Keratinocyte (primary cell): ENCODE measurements around the gene SIGMAR1. TPM values are rescaled to one million over a fixed set of nuclear protein-coding genes. Genes with fewer than 3 reads are reported as not detected.

Experiments used
- DNase-seq: peaks from one replicate; pipeline ENCODE4 v3.0.0-alpha.2; 2011; ENCODE audit warnings: low read depth, missing footprints, low spot score
- FAIRE-seq: peaks from 2 replicates; lab custom pipeline; 2011; peaks lifted over from hg19 to GRCh38; lab: Jason Lieb, UNC
- H2AFZ ChIP-seq: 2 replicates; pipeline ENCODE4 v1.6.0; 2012; ENCODE audit warnings: low read length, control low read depth, inconsistent platforms; ENCODE audit not compliant: control insufficient read depth
- H3K27ac ChIP-seq: 2 replicates; pipeline ENCODE4 v1.5.1; 2011; ENCODE audit warnings: low read length; ENCODE audit not compliant: control insufficient read depth, insufficient read depth
- H3K27me3 ChIP-seq: 3 replicates; pipeline ENCODE4 v1.6.0; 2011; ENCODE audit warnings: low read length; ENCODE audit not compliant: control insufficient read depth, insufficient read depth; ENCODE audit errors: extremely low read depth
- H3K36me3 ChIP-seq, 2 experiments: 2 replicates in 1 of 2; 3 replicates in 1 of 2; pipeline ENCODE4 v1.5.1; 2011; ENCODE audit warnings: low read length in 2 of 2, mild to moderate bottlenecking in 1 of 2; ENCODE audit not compliant: control insufficient read depth in 2 of 2, insufficient read depth in 2 of 2; ENCODE audit errors: extremely low read depth in 1 of 2
- H3K4me1 ChIP-seq: 3 replicates; pipeline ENCODE4 v1.5.1; 2011; ENCODE audit warnings: low read length; ENCODE audit not compliant: control insufficient read depth, insufficient read depth; ENCODE audit errors: extremely low read depth
- H3K4me2 ChIP-seq: 3 replicates; pipeline ENCODE4 v1.6.0; 2011; ENCODE audit warnings: low read depth, low read length; ENCODE audit not compliant: control insufficient read depth, insufficient read depth; ENCODE audit errors: extremely low read depth
- H3K4me3 ChIP-seq, 3 experiments: fragments of 200-600 bp in 1 of 3; sonication (generic) in 1 of 3; 2 replicates in 2 of 3; 3 replicates in 1 of 3; pipeline ENCODE4 v1.5.1; 2011 to 2016; ENCODE audit warnings: low read length in 3 of 3, mild to moderate bottlenecking in 3 of 3, control low read depth in 2 of 3, inconsistent platforms in 1 of 3, low read depth in 1 of 3, mixed read lengths in 1 of 3, mixed run types in 1 of 3, moderate library complexity in 1 of 3; ENCODE audit not compliant: control insufficient read depth in 2 of 3, insufficient read depth in 2 of 3; ENCODE audit errors: extremely low read depth in 1 of 3
- H3K79me2 ChIP-seq: 2 replicates; pipeline ENCODE4 v1.6.0; 2012; ENCODE audit warnings: low read length; ENCODE audit not compliant: control insufficient read depth, insufficient read depth
- H3K9ac ChIP-seq: 3 replicates; pipeline ENCODE4 v1.6.0; 2011; ENCODE audit warnings: low read length; ENCODE audit not compliant: control insufficient read depth, insufficient read depth; ENCODE audit errors: extremely low read depth
- H3K9me1 ChIP-seq: 3 replicates; pipeline ENCODE4 v1.6.0; 2011; ENCODE audit warnings: low read length; ENCODE audit not compliant: control insufficient read depth, insufficient read depth; ENCODE audit errors: extremely low read depth
- H3K9me3 ChIP-seq: 2 replicates; pipeline ENCODE4 v1.5.1; 2012; ENCODE audit warnings: low read depth, low read length; ENCODE audit not compliant: control insufficient read depth
- H4K20me1 ChIP-seq: 3 replicates; pipeline ENCODE4 v1.6.0; 2011; ENCODE audit warnings: low read length; ENCODE audit not compliant: control insufficient read depth, insufficient read depth; ENCODE audit errors: extremely low read depth
- CTCF ChIP-seq, 3 experiments: IDR thresholded peaks in 1 of 3; conservative IDR thresholded peaks in 1 of 3; optimal IDR thresholded peaks in 1 of 3; 2 replicates in 2 of 3; 3 replicates in 1 of 3; pipeline versions ENCODE3 to v1.5.1; 2011; ENCODE audit warnings: low read length in 3 of 3, mild to moderate bottlenecking in 3 of 3, moderate library complexity in 2 of 3, control low read depth in 1 of 3, inconsistent platforms in 1 of 3; ENCODE audit not compliant: insufficient read depth in 2 of 3; ENCODE audit errors: extremely low read depth in 1 of 3
- EZH2 ChIP-seq: IDR thresholded peaks from one replicate; pipeline ENCODE4 v1.6.1; 2012; ENCODE audit warnings: inconsistent platforms, mild to moderate bottlenecking, low read length, moderate library complexity
- dilution Hi-C: fragments of 300-500 bp; cut with MboI; formaldehyde crosslinking; loops from one replicate; pipeline ENCODE4 v1.7.0; 2020; ENCODE audit warnings: low sequenced_read_pairs; ENCODE audit not compliant: extremely low pct_ligation_motif_present
- polyA plus RNA-seq, 5 experiments: library from polyadenylated mRNA; depleted of rRNA in 3 of 5; stranded (reverse) in 3 of 5; stranded (forward) in 1 of 5; unstranded in 1 of 5; fragments of >200 nt; gene quantifications; 1 replicate in 1 of 5; 2 replicates in 3 of 5; 3 replicates in 1 of 5; pipeline versions ENCODE4 v1.2.1 to v1.2.3, GENCODE V29; 2011 to 2012; ENCODE audit warnings: missing spikeins in 2 of 5, low read depth in 1 of 5, low replicate concordance in 1 of 5

Gene SIGMAR1
- polyA plus RNA-seq, 1 donor (not counting 4 experiments of a cell fraction or from before 2014, with no cell fraction given) = 74.9 TPM

- no peaks in the 10 kb centered on the region for H3K4me1 ChIP-seq
- FAIRE-seq = no peak
These were observed 47.2 kb upstream of the SIGMAR1 start for GRCh38 chr9:34684816-34685215.

GRCh38 chr9:34684145-34684544 is 46.6 kb upstream of the SIGMAR1 start:
- Histone ChIP-seq H3K4me1 (no peaks in the 10 kb centered on the region), H3K9ac (no peak overlapping the region), H3K27me3 (no peaks in the 10 kb centered on the region), H3K4me2 (no peak overlapping the region), H3K27ac (no peak overlapping the region), H3K9me3 (no peaks in the 10 kb centered on the region), H3K36me3 (peaks cover under 1 to 3% of the 10 kb centered on the region in 2 experiments), H3K9me1 (no peaks in the 10 kb centered on the region), H4K20me1 (no peaks in the 10 kb centered on the region), H3K4me3 (no peak overlapping the region), H2AFZ (no peak overlapping the region), H3K79me2 (no peaks in the 10 kb centered on the region)
- dilution Hi-C loops = no loop called here
- TF ChIP-seq CTCF (optimal IDR thresholded peaks at IDR 0.05 in 1 of 3, IDR thresholded peaks at IDR 0.05 in 1 of 3, conservative IDR thresholded peaks at IDR 0.05 in 1 of 3; ENCODE audit: extremely low read depth in 1 of 3, insufficient read depth in 2 of 3, low read length in 3 of 3) (peak in 1 of 3 experiments; percentile 17), EZH2 (no peak)
- DNase-seq (no peak), FAIRE-seq (no peak)

More at GRCh38 chr9:34684816-34685215, 47.2 kb upstream of the SIGMAR1 start:
- dilution Hi-C loops = no loop called here
- no peaks in the 10 kb centered on the region for H3K9me3 ChIP-seq
- peaks cover 0 to 3% of the 10 kb centered on the region in 2 experiments for H3K36me3 ChIP-seq
- no peak overlapping the region for H2AFZ ChIP-seq
- H3K9ac ChIP-seq = no peak overlapping the region
- no peaks in the 10 kb centered on the region for H3K27me3 ChIP-seq
- TF ChIP-seq CTCF (optimal IDR thresholded peaks at IDR 0.05 in 1 of 3, IDR thresholded peaks at IDR 0.05 in 1 of 3, conservative IDR thresholded peaks at IDR 0.05 in 1 of 3; ENCODE audit: extremely low read depth in 1 of 3, insufficient read depth in 2 of 3, low read length in 3 of 3) = no peak
- DNase-seq = no peak
- H3K9me1 ChIP-seq = no peaks in the 10 kb centered on the region
- no peak overlapping the region for H3K4me3 ChIP-seq
- no peak overlapping the region for H3K4me2 ChIP-seq
- H3K79me2 ChIP-seq = no peaks in the 10 kb centered on the region
- no peak overlapping the region for H3K27ac ChIP-seq
- no peaks in the 10 kb centered on the region for H4K20me1 ChIP-seq
